Thyroid gland (tissue), 4 donors: ENCODE measurements around the gene GNAQ. TPM values are rescaled to one million over a fixed set of nuclear protein-coding genes. Genes with fewer than 3 reads are reported as not detected.
A peak's percentile ranks its signal among the peaks of the same experiment; 100 is the strongest.
"Not testable (repeated sequence)": the region's sequence is repeated elsewhere in the genome, so short reads cannot be mapped to it uniquely, and the experiment has no call there.

Experiments used
- DNase-seq, 2 donors: peaks; one replicate each; pipeline ENCODE4 v3.0.0-alpha.2; 2019
- H3K27ac ChIP-seq, 3 donors: fragments of 200-600 bp; sonication (generic); 1 replicate in 2 of 3; 2 replicates in 1 of 3; pipeline ENCODE4 v1.5.1; 2016 to 2019; ENCODE audit warnings: mild to moderate bottlenecking in 1 of 3, moderate library complexity in 1 of 3
- H3K27me3 ChIP-seq: fragments of 200-600 bp; sonication (generic); one replicate; pipeline ENCODE4 v1.5.1; 2019
- H3K36me3 ChIP-seq, 2 donors: fragments of 200-600 bp; sonication (generic); one replicate each; pipeline ENCODE4 v1.5.1; 2016 to 2019
- H3K4me1 ChIP-seq, 2 donors: fragments of 200-600 bp; sonication (generic); one replicate each; pipeline ENCODE4 v1.5.1; 2017 to 2019
- H3K4me3 ChIP-seq, 3 donors: fragments of 200-600 bp; sonication (generic); replicated peaks in 1 of 3; 1 replicate in 2 of 3; 2 replicates in 1 of 3; pipeline ENCODE4 v1.5.1; 2016; ENCODE audit warnings: mild to moderate bottlenecking in 1 of 3
- H3K9me3 ChIP-seq: fragments of 200-600 bp; sonication (generic); one replicate; pipeline ENCODE4 v1.5.1; 2017
- POLR2A ChIP-seq, 2 donors: fragments of 450-650 bp; IDR thresholded peaks; one replicate each; pipeline ENCODE4 v1.6.1; 2017; ENCODE audit warnings: antibody characterized with exemption in 2 of 2, mild to moderate bottlenecking in 2 of 2, moderate library complexity in 1 of 2
- WGBS, 2 donors: methylation state at CpG; one replicate each; pipeline ENCODE4 v1.1.5; 2017; 5-methylcytosine and 5-hydroxymethylcytosine counted together
- intact Hi-C: fragments of 100-400 bp; cut with DNase I; formaldehyde crosslinking; loops from one replicate; pipeline ENCODE4 v1.15.1; 2023
- total RNA-seq, 4 donors: library from RNA; depleted of rRNA; stranded (reverse); fragments of >200 nt; gene quantifications; one replicate each; pipeline ENCODE4 v1.2.3, GENCODE V29; 2016
- TF ChIP-seq, protein P1 (sequence below), 6 experiments: fragments of 200-600 bp in 3 of 6; fragments of 450-650 bp in 3 of 6; sonication (generic) in 3 of 6; IDR thresholded peaks; one replicate each; pipeline ENCODE4 v1.5.1; 2016 to 2019; ENCODE audit warnings: antibody characterized with exemption in 6 of 6, mild to moderate bottlenecking in 2 of 6, inconsistent platforms in 1 of 6, moderate library complexity in 1 of 6

The GNAQ gene
- total RNA-seq, 4 donors from 2014 or later = 40.0 to 60.8 (median 58.1) TPM

GRCh38 chr9:77764894-77765780 is 266.5 kb downstream of the GNAQ start:
- 78 to 82% methylated on average over 10 of the region's 10 CpGs for WGBS, 2 donors
- intact Hi-C loops = no loop called here
- TF ChIP-seq POLR2A (IDR thresholded peaks at IDR 0.05) = no peak
- TF ChIP-seq, protein P1, sequence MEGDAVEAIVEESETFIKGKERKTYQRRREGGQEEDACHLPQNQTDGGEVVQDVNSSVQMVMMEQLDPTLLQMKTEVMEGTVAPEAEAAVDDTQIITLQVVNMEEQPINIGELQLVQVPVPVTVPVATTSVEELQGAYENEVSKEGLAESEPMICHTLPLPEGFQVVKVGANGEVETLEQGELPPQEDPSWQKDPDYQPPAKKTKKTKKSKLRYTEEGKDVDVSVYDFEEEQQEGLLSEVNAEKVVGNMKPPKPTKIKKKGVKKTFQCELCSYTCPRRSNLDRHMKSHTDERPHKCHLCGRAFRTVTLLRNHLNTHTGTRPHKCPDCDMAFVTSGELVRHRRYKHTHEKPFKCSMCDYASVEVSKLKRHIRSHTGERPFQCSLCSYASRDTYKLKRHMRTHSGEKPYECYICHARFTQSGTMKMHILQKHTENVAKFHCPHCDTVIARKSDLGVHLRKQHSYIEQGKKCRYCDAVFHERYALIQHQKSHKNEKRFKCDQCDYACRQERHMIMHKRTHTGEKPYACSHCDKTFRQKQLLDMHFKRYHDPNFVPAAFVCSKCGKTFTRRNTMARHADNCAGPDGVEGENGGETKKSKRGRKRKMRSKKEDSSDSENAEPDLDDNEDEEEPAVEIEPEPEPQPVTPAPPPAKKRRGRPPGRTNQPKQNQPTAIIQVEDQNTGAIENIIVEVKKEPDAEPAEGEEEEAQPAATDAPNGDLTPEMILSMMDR (IDR thresholded peaks at IDR 0.05) = peak in 5 of 6 experiments; percentile 12 to 59 (median 36)
- H3K9me3 ChIP-seq = no peaks in the 10 kb centered on the region
- no peaks in the 10 kb centered on the region for H3K36me3 ChIP-seq
- H3K27ac ChIP-seq = no peak overlapping the region
- H3K4me3 ChIP-seq = no peak overlapping the region
- no peaks in the 10 kb centered on the region for H3K27me3 ChIP-seq
- no peak for DNase-seq
- peaks cover 0 to 7% of the 10 kb centered on the region in 2 donors for H3K4me1 ChIP-seq

DNA sequence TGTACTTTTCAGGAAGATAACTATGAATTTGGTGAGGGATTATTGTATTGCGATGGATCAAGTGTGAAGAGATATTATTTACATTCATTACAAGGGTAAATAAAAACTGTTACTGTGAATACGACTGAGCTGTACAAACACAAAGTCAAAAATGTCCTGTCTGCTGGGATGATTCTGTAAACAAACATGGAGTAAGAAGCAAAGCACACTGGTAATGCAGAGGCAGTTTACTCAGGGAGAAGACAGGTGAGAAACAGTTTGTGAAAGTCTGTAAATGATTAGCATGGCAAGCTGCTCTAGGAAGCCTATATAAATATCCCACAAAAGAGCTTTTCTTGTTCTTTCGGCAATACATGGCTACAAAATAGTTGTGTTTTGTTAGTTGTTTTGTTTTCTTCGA is 268.0 kb downstream of the GNAQ start:
- Histone ChIP-seq H3K27me3 (no peaks in the 10 kb centered on the region), H3K4me3 (no peak overlapping the region), H3K4me1 (peaks cover 0 to 7% of the 10 kb centered on the region in 2 donors), H3K9me3 (no peaks in the 10 kb centered on the region), H3K36me3 (no peaks in the 10 kb centered on the region), H3K27ac (no peak overlapping the region)
- TF ChIP-seq POLR2A (IDR thresholded peaks at IDR 0.05) = no peak
- TF ChIP-seq, protein P1 (IDR thresholded peaks at IDR 0.05) = no peak
- intact Hi-C loops = no loop called here
- WGBS, 2 donors = 73 to 82% methylated on average over 4 of the region's 4 CpGs
- no peak for DNase-seq

- H3K4me1 ChIP-seq, DNase-seq, H3K27ac ChIP-seq, H3K27me3 ChIP-seq, H3K9me3 ChIP-seq, intact Hi-C loops, H3K4me3 ChIP-seq, H3K36me3 ChIP-seq: not testable (repeated sequence)
- no CpG with 5 or more reads among the region's 25 CpGs for WGBS, 2 donors
Measured at GRCh38 chr9:77760919-77761318, 270.7 kb downstream of the GNAQ start.

GRCh38 chr9:77759391-77759790 is 272.2 kb downstream of the GNAQ start:
- Histone ChIP-seq H3K27ac (no peak overlapping the region), H3K4me3 (no peak overlapping the region), H3K9me3 (no peaks in the 10 kb centered on the region), H3K27me3 (no peaks in the 10 kb centered on the region), H3K36me3 (no peaks in the 10 kb centered on the region), H3K4me1 (peaks cover 0 to 7% of the 10 kb centered on the region in 2 donors)
- WGBS, 2 donors = 89 to 91% methylated on average over 3 of the region's 3 CpGs
- no peak for DNase-seq
- intact Hi-C loops = loop anchor here (10.0 kb wide), 1 partner anchor 325 kb away; no protein-coding TSS in a partner anchor
- no peak for TF ChIP-seq POLR2A (IDR thresholded peaks at IDR 0.05)
- TF ChIP-seq, protein P1 (IDR thresholded peaks at IDR 0.05) = no peak

DNA sequence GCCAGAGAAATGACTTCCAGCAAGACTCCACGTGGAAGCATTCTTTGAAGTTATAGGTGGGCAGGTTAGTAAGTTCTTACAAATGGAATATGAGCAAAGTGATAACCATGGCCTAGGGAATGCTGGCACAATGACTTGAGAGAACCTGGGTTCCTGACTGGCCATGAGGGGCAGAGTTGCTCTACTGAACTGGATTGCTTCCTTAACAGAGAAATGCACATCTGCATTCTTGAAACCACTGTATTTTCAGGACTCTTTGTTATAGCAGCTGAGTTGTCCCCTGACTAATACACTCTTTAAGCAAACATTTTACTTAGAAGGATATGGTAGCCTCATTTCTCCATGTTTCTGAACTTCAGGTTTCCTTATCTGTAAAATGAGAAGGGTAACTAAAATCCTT is 275.2 kb downstream of the GNAQ start:
- intact Hi-C loops = loop anchor here (10.0 kb wide), 1 partner anchor 322 kb away; no protein-coding TSS in a partner anchor
- TF ChIP-seq, protein P1 (IDR thresholded peaks at IDR 0.05) = no peak
- TF ChIP-seq POLR2A (IDR thresholded peaks at IDR 0.05) = no peak
- WGBS, 2 donors = 0 to 26% methylated on average over 1 of the region's 1 CpG
- no peak overlapping the region for H3K4me3 ChIP-seq
- H3K27me3 ChIP-seq = no peaks in the 10 kb centered on the region
- H3K27ac ChIP-seq = no peak overlapping the region
- DNase-seq = no peak
- H3K4me1 ChIP-seq = peaks cover 0 to 10% of the 10 kb centered on the region in 2 donors
- H3K9me3 ChIP-seq = no peaks in the 10 kb centered on the region
- no peaks in the 10 kb centered on the region for H3K36me3 ChIP-seq
